Non-pigmented ciliary epithelial cell (primary cell): Measurements from ENCODE around the gene PELI2.

Source experiments
- DNase-seq: peaks from one replicate; pipeline ENCODE4 v3.0.0-alpha.2; 2010; ENCODE audit warnings: low read depth

The PELI2 gene

GRCh38 chr14:56117765-56118610 lies at the start of gene PELI2:
TSS of gene PELI2 (plus strand) at chr14:56118411. CDS start at chr14:56118661, 250 bp downstream.
- DNase-seq, result no peak

- DNase-seq, result no peak
Observed at GRCh38 chr14:56073799-56074198, 44.4 kb upstream of the PELI2 start.

- DNase-seq, result no peak
Observed at GRCh38 chr14:56075301-56075700, 42.9 kb upstream of the PELI2 start.

GRCh38 chr14:56081139-56081538 lies 37.1 kb upstream of the PELI2 start:
- DNase-seq, result no peak

GRCh38 chr14:56082880-56083279 lies 35.3 kb upstream of the PELI2 start:
- no peak for DNase-seq

GRCh38 chr14:56085471-56085870 lies 32.7 kb upstream of the PELI2 start:
- no peak for DNase-seq

GRCh38 chr14:56087671-56088471 lies 30.3 kb upstream of the PELI2 start:
- DNase-seq, result no peak

GRCh38 chr14:56088941-56089340 lies 29.3 kb upstream of the PELI2 start:
- DNase-seq, result no peak

- DNase-seq, result no peak
Observed at GRCh38 chr14:56092763-56093162, 25.4 kb upstream of the PELI2 start.

- DNase-seq, result no peak
Observed at GRCh38 chr14:56094076-56094475, 24.1 kb upstream of the PELI2 start.

- DNase-seq, result no peak
Observed at GRCh38 chr14:56098021-56098420, 20.2 kb upstream of the PELI2 start.

GRCh38 chr14:56099081-56099797 lies 19.0 kb upstream of the PELI2 start:
- no peak for DNase-seq

GRCh38 chr14:56100556-56100955 lies 17.7 kb upstream of the PELI2 start:
- peak; percentile 30 for DNase-seq

GRCh38 chr14:56102941-56103340 lies 15.3 kb upstream of the PELI2 start:
- no peak for DNase-seq

- no peak for DNase-seq
Observed at GRCh38 chr14:56107615-56108014, 10.6 kb upstream of the PELI2 start.

GRCh38 chr14:56108057-56108456 lies 10.2 kb upstream of the PELI2 start:
- DNase-seq, result no peak

- DNase-seq, result no peak
Observed at GRCh38 chr14:56112781-56113180, 5.4 kb upstream of the PELI2 start.

GRCh38 chr14:56115334-56115870 lies 2.8 kb upstream of the PELI2 start:
- DNase-seq, result no peak

- no peak for DNase-seq
Observed at GRCh38 chr14:56115976-56116893, 2.0 kb upstream of the PELI2 start.

- no peak for DNase-seq
Observed at GRCh38 chr14:56118611-56119181, 485 bp downstream of the PELI2 start.
